GM18873 (cell line): ENCODE measurements around the gene P2RX5.

ENCODE experiments used
- ATAC-seq: cut with Tn5 transposase; IDR thresholded peaks from one replicate; pipeline ENCODE4 v1.9.1; 2021; ENCODE audit warnings: mild to moderate bottlenecking, moderate library complexity, moderate number of reproducible peaks; ENCODE audit not compliant: unreplicated experiment, low FRiP score

Gene P2RX5

DNA sequence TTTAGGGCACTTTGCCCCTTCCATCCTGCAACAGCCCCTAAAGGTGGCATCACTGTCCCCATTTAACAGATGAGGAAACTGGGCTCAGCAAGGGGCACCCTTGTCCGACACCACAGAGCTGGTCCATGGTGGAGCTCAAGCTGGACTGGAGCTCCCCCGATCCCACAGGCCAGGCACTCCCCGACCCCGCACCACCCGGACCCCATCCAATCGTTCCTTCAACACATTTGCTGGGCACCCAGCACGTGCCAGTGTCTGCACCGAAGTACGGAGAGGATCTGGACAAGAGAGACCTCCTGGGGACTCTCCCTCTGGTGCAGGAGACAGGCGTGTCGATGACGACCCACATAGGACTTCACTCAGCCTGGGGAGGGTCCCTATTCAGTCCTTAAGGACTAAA is 13.9 kb downstream of the P2RX5 start:
- no peak for ATAC-seq

DNA sequence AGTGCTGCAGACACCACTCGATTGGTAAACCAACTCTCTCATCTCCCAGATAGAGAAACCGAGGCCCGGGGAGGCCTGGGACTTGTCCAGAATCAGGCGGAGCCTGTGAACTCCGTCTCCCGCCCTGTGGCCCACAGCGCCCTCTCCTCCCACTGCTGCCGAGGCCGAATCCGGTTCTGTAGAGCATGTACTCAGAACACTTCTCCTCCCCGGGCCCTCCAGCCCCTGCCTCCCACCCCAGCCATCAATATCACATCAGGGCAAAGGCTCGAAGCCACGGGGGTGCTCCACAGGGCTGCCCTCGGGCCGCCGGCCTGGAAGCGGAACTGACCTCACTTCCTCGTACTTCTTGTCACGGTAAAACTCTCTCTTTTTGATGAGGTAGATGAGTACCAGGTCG is 14.4 kb downstream of the P2RX5 start:
- no peak for ATAC-seq

DNA sequence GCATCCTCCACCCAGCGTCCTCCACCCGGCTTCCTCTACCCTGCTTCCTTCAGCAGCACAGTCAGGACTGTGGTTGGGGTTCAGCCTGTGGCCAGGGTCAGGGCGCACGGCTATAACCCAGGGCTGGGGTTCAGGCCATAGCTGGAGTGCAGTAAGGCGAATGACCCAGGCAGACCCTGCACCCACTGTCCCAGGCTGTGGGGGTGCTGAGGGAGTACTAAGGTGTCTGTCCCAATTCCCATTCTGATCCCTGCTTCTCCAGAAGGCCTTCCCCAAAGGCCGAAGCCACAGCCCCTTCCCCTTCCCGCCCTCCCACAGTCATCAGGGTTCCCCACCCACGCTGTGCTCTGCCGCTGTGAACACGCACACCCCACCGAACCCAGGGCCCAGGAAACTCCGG is 14.9 kb downstream of the P2RX5 start:
- no peak for ATAC-seq

DNA sequence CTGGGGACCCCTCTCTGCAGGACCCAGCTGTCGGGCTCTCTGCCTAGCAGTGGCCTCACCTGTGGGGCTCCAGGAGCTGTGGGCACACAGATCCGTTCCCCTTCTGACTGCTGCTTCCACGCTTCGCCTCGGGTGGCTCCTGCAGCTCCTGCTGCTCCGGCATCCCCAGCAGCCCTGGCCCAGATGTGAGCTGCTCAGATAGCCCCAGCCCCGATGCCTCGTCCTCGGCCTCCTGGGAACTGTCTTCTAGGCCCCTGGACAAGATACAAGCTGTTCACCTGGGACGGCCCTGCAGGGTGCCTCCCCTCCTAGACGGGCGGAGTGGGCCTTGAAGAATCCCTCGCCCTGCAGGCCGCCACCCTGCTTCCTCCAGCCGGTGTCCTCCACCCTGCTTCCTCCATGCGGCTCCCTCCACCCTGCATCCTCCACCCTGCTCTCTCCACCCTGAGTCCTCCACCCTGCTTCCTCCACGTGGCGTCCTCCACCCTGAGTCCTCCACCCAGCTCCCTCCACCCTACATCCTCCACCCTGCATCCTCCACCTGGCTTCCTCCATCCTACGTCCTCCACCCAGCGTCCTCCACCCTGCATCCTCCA is 16.3 kb downstream of the P2RX5 start:
- ATAC-seq = no peak

DNA sequence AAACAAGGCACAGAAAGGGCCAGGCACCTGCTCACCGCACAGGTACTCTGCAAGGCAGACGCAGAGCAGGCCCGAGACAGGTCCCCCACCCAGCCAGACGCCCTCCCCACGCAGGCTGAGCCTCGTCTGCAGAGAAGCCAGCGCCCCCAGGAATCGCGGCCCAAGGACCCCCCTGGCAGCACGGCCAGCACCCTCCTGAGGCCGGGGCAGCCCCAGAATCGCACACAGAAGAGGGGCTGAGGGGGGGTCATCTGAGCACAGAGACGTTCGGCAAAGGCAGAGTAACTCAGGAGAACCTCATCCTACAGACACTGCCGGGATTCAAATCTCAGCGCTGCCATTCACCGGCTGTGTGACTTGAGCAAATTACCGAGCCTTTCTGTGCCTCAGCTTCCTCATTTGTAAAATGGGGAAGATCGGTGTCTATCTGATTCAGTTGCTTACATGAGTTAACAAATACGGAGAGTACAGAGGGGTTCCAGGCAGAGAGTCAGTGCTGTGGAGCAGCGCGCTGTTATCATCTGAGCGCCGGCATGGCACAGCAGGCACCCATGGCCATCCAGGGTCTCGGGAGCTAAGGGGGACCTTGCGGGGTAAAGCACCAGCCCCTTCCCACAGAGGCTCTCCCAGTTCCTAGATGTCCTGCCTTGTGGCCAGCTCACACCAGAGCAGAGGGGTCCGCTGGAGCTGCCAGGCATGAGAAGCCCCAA is 17.0 kb downstream of the P2RX5 start:
- ATAC-seq = no peak

DNA sequence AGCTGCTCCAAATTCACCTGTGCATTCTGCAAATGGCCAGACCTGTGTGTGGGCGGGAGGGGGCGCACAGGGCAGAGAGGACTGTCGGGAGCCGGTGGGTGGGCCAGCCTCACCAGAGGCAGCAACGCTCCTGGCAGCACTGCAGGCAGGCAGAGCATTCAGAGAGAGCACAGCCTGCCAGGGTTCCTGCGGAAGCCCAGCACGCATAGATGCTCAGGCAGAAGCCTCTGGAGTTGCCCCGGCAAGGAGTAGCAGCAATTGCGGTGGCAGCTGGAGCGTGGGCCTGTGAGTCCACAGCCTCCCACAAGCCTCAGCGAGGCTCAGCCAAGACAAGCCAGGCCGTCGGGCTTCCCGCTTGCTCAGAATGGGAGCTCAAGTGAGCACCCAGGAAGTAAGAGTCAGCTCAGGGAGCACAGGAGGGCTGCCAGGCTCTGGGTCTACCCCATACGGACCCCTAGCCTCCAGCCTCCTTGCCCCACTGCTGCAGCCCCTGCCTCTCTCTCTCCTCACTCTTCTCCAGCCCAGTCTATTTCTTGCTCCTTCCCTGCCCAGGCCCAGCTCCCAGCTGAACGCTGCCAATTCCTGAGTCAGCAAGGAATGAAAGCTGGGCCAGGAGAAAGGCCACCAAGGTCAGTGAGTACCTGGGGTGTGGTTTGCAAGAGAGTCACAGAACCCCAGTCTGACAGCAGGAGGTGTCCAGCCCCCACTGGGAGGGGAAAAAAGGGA is 17.7 kb downstream of the P2RX5 start:
- ATAC-seq = no peak

DNA sequence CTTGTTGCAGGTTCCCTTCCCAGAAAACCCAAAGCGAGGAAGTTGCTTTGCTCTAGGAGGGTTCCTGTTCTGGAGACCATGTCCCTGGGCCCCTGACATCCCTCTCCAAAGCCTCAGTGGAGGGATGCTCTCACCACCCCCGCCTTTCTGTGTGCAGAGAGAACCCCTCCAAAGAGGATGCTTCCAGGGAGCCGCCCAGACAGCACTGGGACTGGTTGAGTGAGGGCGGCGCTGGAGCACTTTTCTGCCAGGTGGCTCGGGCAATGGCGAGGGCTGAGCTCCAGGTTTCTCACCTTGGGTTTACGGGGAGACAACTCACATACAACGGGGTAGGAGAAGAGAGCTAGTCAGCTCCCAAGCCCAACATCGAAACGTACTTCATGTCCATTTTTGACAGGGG is 20.1 kb downstream of the P2RX5 start:
- no peak for ATAC-seq

DNA sequence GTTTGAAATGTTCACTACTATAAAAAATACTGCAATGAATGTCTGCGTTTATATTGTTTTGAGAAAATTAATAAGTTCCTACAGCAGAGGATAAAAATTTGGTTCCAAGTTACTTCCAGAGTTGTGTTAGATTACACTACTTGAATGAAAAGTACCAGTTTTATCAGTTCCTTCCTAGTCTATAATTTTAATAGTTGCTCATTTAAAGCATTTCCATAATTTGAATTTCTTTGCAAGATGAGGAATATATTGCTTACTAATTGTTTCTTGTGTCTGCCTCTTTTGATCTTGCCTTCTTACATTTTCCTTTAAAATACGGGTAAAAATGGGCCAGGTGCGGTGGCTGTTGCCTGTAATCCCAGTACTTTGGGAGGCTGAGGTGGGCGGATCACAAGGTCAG is 23.4 kb downstream of the P2RX5 start:
- ATAC-seq = no peak

DNA sequence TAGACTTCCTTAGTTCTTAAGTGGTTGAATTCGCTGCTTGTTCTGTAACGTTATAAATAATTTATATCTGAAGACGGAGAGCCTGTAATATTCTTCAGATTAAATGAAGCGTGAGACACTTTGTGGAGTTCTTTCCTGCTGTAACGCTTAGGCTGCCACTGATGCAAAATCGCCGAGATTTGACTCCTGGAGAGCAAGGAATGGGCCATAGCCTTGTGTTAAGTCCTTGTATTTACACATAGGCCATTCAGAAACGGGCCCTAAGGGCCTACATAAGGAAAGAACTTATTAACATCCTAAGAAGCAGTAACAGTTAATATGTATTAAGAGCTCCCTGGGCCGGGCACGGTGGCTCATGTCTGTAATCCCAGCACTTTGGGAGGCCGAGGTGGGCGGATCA is 26.4 kb downstream of the P2RX5 start:
- ATAC-seq = no peak

DNA sequence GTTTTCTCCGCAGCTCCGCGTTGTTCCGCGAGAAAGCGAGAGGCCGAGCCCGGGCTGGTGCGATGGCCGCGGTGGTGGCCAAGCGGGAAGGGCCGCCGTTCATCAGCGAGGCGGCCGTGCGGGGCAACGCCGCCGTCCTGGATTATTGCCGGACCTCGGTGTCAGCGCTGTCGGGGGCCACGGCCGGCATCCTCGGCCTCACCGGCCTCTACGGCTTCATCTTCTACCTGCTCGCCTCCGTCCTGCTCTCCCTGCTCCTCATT is 26.9 kb downstream of the P2RX5 start:
- no peak for ATAC-seq

DNA sequence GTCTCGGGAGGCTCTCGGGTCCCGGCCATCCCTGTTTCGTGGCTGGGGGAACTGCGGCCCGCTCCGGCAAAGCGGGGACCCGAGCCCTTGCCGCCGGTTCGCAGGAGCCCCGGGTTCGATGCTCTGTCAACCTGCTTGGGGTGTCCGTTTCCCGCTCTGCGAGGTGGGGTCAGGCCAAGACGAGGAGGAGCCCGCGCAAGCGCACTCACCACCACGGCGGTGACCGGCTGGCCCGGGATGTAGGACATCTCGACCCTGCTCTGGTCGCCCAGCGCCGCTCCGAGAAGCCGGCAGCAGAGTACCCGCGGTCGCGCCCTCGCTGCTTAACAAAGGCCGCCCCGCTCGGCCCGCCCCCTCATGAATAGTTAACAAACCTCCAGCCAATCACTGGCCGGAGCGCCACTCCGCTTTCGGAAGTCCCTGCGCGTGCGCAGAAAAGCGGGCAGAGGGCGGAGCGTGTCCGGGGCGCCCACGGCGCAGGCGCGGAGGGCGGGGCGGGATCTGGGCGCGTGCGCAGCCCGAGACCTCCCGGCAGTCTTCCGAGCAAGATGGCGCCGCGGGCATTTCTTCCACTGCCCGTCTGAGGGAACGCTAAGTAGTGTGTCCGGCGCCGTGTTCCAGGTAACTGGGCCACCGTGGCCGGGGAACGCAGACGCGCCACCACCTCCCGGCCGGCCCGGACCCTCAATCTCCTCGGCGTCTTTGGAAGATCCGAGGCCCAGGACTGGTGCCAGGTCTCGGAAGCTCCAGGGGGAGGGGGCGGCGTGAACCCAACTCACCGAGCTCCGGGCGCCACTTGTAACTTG is 27.5 kb downstream of the P2RX5 start, which contains the start of the genes EMC6 and TAX1BP3:
Gene EMC6, plus strand, starts transcription at position 534 of the 806 bp plus-strand sequence. CDS start 335 bp downstream, outside the sequence.
Gene TAX1BP3, minus strand, starts transcription at position 300 of the 806 bp plus-strand sequence. Its CDS starts 52 bp downstream, at position 248.
- peak; percentile 74 for ATAC-seq

DNA sequence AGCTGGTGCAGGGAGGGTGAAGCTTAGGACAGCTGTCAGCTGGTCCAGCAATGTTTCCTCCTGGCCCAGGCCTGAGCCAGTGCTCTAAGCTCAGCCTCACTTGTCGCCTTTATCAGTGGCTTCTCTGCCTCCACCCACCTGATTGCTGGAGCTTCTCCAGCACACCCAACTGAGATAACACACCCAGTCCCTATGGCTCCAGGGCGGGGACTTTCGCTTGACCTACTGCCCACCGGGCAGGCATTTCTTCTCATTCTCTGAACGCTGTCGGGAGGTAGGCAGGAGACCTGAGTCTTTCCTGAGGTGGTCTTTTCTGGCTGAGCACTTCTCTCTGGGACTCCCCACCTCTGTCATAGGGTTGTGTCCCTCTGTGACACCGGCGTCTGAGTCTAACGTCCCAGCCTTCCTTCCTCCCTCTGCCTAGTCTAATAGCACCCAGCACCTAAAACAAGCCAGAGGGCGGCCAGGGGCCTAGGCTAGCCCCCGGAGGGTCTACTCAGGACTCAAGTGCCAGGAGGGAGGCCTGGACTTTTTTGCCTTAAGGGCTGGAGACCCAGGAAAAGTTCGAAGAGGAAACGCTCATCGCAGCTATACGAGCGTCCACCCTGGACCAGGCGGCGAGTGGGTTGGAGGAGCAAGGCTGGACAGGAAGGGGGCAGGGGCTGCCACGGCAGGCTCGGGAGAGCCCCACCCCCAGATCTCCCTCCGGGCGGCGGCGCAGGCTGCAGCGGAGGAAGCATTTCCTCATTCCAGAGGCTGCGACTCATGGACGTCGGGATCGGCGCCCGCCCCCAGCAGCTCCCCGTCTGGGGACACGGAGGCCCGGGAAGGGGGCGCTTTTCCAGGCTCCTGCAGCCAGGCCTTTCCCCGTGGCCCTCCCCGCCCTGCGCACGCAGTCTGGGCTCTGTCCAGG is 28.3 kb downstream of the P2RX5 start:
- peak; percentile 6 for ATAC-seq

DNA sequence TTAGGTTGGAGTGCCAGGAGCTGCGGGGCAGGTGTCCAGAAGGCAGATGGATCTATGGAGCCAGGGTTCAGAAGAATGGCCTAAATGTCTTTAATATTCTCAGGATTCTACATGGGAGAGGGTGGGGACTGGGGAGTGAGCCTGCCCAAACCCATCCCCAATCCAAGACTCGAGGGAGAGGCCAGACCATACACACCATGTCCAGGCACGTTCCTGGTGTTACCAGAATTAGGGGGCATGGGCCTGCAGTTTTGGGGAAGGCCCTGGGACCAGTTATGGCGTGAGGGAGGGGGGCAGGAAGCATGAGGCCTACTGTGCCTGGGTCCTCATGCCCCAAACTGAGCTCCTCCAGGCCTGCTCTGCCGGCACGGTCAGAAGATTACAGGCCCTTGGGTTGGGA is 29.4 kb downstream of the P2RX5 start:
- ATAC-seq = no peak

DNA sequence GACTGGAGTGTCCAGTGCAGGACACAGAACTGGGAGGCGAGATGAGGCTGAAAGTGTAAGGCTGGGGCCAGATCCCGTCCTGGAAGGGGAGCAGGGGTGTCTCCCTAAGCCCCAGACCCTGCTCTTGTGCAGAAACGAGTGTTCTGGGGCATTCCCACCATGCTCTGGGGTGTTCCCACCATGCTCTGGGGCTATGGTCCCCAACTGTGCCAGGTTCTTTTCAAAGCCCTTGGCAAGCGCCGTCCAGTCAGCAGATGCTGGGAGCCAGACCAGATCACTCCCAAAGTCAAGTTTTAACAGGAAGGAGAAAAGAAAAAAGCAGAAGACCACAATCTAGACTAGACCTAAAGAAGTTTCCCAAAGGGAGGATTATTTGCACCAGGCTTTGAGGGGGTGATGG is 30.1 kb downstream of the P2RX5 start:
- no peak for ATAC-seq

DNA sequence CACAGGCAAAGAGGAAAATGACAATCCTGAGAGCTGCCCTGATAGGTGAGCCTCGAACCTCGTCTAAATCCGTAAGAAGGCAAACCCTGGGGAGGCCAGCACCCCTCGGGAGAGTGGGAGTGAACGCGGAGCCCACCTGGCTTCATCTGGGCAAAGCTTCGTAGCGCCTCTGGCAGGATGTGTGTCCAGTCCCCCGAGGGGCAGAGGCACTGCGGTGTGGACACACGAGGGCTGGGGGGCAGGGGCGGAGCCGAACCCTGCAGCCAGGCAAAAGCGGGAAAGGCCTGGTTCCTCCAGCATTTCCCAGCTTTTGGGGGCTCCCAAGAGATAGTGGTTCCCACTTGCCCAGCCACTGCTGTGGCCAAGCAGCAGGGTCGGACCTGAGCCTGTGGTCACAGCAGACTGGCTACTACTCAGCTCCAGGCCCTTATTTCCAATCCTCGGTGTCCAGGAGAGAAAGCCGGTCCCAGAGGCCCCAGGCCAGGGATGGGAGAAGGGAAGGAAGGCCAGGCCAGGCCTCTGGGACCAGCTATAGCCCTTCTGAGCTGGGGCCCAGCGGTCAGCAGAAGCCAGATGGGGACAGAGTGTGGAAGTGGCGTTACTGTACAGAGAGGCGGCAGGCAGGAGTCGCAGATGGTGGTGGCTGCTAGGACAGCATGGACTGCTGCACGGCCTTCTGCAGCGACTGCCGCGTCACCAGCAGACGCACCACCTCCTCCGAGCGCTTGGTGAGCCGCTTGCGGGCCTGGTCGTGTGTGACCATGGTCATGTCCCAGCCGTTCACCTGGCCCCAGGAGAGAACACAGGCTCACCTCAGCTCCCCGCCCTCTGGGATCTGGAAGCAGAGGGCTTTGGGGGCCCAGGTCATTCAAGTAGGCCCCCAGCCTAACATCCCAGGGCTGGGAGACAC is 32.6 kb downstream of the P2RX5 start:
- no peak for ATAC-seq

DNA sequence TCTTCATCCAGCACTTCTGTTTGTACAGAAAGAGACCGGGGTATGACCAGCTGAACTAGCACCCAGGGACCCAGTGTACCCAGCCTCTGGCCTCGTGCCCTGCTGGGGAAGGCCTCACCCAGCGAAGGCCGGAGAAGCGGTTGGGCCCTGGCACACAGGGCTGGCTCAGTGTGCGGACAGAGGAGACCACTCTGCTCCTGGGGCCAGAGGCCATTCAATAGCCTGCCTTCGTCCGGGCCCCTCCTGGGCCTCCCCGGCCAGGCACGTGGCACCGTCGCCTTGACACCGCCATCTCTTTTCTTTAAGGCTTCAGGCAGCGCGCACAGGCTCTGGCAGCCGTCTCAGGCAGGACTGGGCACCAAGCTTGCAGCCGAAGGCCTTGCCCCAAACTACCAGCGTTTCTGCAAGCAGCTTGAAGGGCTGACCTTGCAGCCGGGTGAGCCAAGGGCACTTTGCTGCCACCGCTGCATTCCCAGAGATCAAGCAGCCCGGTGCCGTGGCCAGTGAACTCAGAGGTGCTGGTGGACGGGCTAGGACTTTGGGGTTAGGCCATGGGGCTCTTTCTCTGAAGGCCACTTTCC is 35.6 kb downstream of the P2RX5 start:
- no peak for ATAC-seq

DNA sequence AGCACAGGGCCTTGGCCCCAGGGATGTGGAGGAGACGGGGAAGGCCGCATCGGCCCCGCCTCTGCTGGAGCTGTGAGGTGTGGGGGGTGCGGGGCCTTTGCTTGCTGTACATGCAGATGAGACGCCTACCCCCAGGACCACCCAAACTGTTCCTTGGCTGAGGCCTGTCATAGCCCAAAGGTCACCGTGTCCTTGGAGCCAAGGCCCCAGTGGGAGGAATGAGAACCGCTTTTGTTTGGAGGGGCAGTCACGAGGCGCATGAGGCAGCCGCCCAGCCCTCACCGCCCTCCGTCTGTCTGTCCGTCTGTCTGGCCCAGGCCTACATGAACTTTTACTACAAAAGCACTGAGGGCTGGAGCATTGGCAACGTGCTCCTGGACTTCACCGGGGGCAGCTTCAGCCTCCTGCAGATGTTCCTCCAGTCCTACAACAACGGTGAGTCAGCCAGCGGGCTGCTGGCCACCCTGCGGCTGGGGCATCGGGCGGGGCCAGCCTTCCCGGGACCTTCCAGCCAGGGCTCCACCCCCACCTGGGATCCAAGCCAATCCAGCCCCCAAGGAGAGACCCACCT is 36.3 kb downstream of the P2RX5 start:
- ATAC-seq = no peak

DNA sequence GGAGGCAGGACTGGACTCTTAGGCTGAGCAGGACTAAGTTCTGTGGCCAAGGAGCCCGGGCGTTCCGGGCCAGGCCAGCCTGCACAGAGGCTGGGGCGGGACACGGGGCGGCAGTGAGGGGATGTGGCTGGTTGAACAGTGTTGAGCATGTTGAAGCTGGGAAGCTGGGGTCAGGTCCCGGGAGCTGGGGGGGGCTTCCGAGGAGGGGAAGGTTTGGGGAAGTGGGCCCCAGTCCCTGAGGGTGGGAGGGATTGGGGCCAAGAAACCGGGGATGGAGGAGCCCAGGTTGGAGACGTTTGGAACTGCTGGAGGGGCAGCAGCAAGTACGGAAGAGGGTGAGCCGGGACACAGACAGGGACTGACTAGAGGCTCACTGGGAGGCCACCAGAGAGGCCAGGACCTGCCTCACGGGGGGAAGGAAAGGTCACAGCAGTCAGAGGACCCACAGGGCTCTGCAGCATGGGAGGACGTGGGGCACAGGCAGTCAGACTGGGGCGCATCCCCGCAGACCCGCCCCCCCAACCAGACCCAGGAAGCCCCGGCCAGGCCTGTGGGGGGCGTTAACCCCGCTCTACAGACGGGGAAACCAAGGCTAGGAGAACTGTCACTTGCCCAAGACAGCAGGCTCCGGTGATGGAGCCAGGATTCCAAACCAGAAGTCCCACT is 37.0 kb downstream of the P2RX5 start:
- no peak for ATAC-seq
